Endothelial cell of umbilical vein (primary cell): ENCODE measurements around the gene AMN. TPM values are rescaled to one million over a fixed set of nuclear protein-coding genes. Genes with fewer than 3 reads are reported as not detected.

ENCODE experiments used
- BruUV-seq: library from RNA; stranded (reverse); fragments of 400-500 nt; replicated peaks from 2 replicates; lab custom pipeline; 2021; lab: Mats Ljungman, UMichigan
- CTCF ChIA-PET: fragments of 300-600, 350-600 bp; sonication (Branson Sonifier 250); formaldehyde crosslinking; loops from one replicate; lab custom pipeline; 2021; ENCODE audit warnings: antibody characterized with exemption, inconsistent platforms; lab: Charles Lee
- POLR2A ChIA-PET: fragments of 300-600, 350-600 bp; sonication (Branson Sonifier 250); formaldehyde crosslinking; loops from one replicate; lab custom pipeline; 2021; ENCODE audit warnings: antibody characterized with exemption, inconsistent platforms; lab: Charles Lee
- DNase-seq: peaks from one replicate; pipeline ENCODE4 v3.0.0-alpha.2; 2011; ENCODE audit warnings: low read depth, low spot score
- FAIRE-seq: peaks from 2 replicates; lab custom pipeline; 2011; peaks lifted over from hg19 to GRCh38; lab: Jason Lieb, UNC
- H2AFZ ChIP-seq: 2 replicates; pipeline ENCODE4 v1.6.0; 2012; ENCODE audit warnings: low read depth, low read length, control low read depth, inconsistent platforms
- H3K27ac ChIP-seq: 2 replicates; pipeline ENCODE4 v1.5.1; 2011; ENCODE audit warnings: low read depth, mild to moderate bottlenecking, control low read depth, low read length, moderate library complexity; ENCODE audit not compliant: insufficient read depth
- H3K27me3 ChIP-seq, 2 experiments: 2 replicates each; pipeline versions ENCODE4 v1.6.0 to v1.6.1; 2011; ENCODE audit warnings: low read length in 2 of 2, mixed read lengths in 1 of 2; ENCODE audit not compliant: control insufficient read depth in 2 of 2, insufficient read depth in 2 of 2
- H3K36me3 ChIP-seq, 2 experiments: 2 replicates in 1 of 2; 3 replicates in 1 of 2; pipeline ENCODE4 v1.5.1; 2011; ENCODE audit warnings: low read length in 2 of 2, mild to moderate bottlenecking in 1 of 2, moderate library complexity in 1 of 2; ENCODE audit not compliant: control insufficient read depth in 2 of 2, insufficient read depth in 2 of 2; ENCODE audit errors: extremely low read depth in 1 of 2
- H3K4me1 ChIP-seq: 3 replicates; pipeline ENCODE4 v1.5.1; 2011; ENCODE audit warnings: mild to moderate bottlenecking, low read length; ENCODE audit not compliant: control insufficient read depth, insufficient read depth; ENCODE audit errors: extremely low read depth
- H3K4me2 ChIP-seq: 2 replicates; pipeline ENCODE4 v1.6.1; 2011; ENCODE audit warnings: low read length, control low read depth, mixed read lengths; ENCODE audit not compliant: insufficient read depth
- H3K4me3 ChIP-seq, 3 experiments: fragments of 200-600 bp in 1 of 3; sonication (generic), shearing (Covaris generic) in 1 of 3; replicated peaks in 1 of 3; 2 replicates each; pipeline ENCODE4 v1.5.1; 2011 to 2016; ENCODE audit warnings: control low read depth in 3 of 3, low read length in 3 of 3, mild to moderate bottlenecking in 2 of 3, inconsistent platforms in 1 of 3, low read depth in 1 of 3, moderate library complexity in 1 of 3; ENCODE audit not compliant: insufficient read depth in 1 of 3
- H3K79me2 ChIP-seq: 2 replicates; pipeline ENCODE4 v1.6.0; 2012; ENCODE audit warnings: low read length, inconsistent platforms; ENCODE audit not compliant: control insufficient read depth, insufficient read depth
- H3K9ac ChIP-seq: replicated peaks from 2 replicates; pipeline ENCODE3; 2011; ENCODE audit warnings: low read length, control low read depth; ENCODE audit not compliant: insufficient read depth; ENCODE audit errors: extremely low read depth
- H3K9me1 ChIP-seq: replicated peaks from 3 replicates; pipeline ENCODE4 v1.6.0; 2011; ENCODE audit warnings: mild to moderate bottlenecking, low read length; ENCODE audit not compliant: control insufficient read depth, insufficient read depth; ENCODE audit errors: extremely low read depth
- H3K9me3 ChIP-seq: replicated peaks from 2 replicates; pipeline ENCODE4 v1.5.1; 2012; ENCODE audit warnings: low read length, inconsistent platforms; ENCODE audit not compliant: control insufficient read depth, insufficient read depth
- H4K20me1 ChIP-seq: replicated peaks from 2 replicates; pipeline ENCODE3; 2011; ENCODE audit warnings: mild to moderate bottlenecking, low read length; ENCODE audit not compliant: control insufficient read depth, insufficient read depth; ENCODE audit errors: extremely low read depth
- EZH2 ChIP-seq: IDR thresholded peaks from 2 replicates; pipeline ENCODE4 v1.6.1; 2012; ENCODE audit warnings: borderline replicate concordance, low read depth, mild to moderate bottlenecking, moderate library complexity, low read length, inconsistent platforms; ENCODE audit not compliant: severe bottlenecking
- FOS ChIP-seq: IDR thresholded peaks from 2 replicates; pipeline ENCODE4 v1.6.1; 2011; ENCODE audit warnings: mild to moderate bottlenecking, low read length, moderate library complexity, borderline replicate concordance; ENCODE audit not compliant: insufficient read depth
- GATA2 ChIP-seq: IDR thresholded peaks from 2 replicates; pipeline ENCODE4 v1.7.0; 2011; ENCODE audit warnings: low read depth, mild to moderate bottlenecking, moderate library complexity, mixed read lengths, low read length; ENCODE audit not compliant: insufficient read length, insufficient read depth
- JUN ChIP-seq: IDR thresholded peaks from 2 replicates; pipeline ENCODE4 v1.6.1; 2011; ENCODE audit warnings: borderline replicate concordance, low read depth; ENCODE audit not compliant: insufficient read length, insufficient read depth
- MYC ChIP-seq: IDR thresholded peaks from one replicate; pipeline ENCODE4 v1.6.1; 2011; ENCODE audit warnings: mild to moderate bottlenecking, low read depth, low read length
- POLR2A ChIP-seq: IDR thresholded peaks from 2 replicates; pipeline ENCODE4 v1.6.1; 2012; ENCODE audit warnings: low read depth, mild to moderate bottlenecking, control low read depth, low read length
- POLR2AphosphoS5 ChIP-seq: IDR thresholded peaks from 2 replicates; pipeline ENCODE4 v1.6.1; 2012; ENCODE audit warnings: low read depth, mild to moderate bottlenecking, control low read depth, low read length, moderate library complexity; ENCODE audit not compliant: insufficient read depth
- dilution Hi-C: fragments of 300-500 bp; cut with MboI; formaldehyde crosslinking; loops from one replicate; pipeline ENCODE4 v1.15.0; 2019; ENCODE audit warnings: low sequenced_read_pairs; ENCODE audit not compliant: extremely low pct_ligation_motif_present
- intact Hi-C: fragments of 100-400 bp; cut with micrococcal nuclease; formaldehyde crosslinking; loops from one replicate; pipeline ENCODE4 v1.10.0; 2022
- polyA plus RNA-seq, 4 experiments: library from polyadenylated mRNA; depleted of rRNA in 3 of 4; stranded (reverse) in 3 of 4; unstranded in 1 of 4; fragments of >200 nt; gene quantifications; 2 replicates each; pipeline versions ENCODE4 v1.2.1 to v1.2.3, GENCODE V29; 2011 to 2012; ENCODE audit warnings: missing spikeins in 1 of 4
- total RNA-seq: library from RNA; stranded (reverse); gene quantifications from 2 replicates; pipeline ENCODE4 v1.2.3, GENCODE V29; 2021
- TF ChIP-seq, protein P1 (sequence below): IDR thresholded peaks from 2 replicates; pipeline ENCODE4 v1.6.1; 2011; ENCODE audit not compliant: insufficient read depth, insufficient read length
- TF ChIP-seq, protein P2 (sequence below), 2 donors: IDR thresholded peaks; 1 replicate in 1 of 2; 2 replicates in 1 of 2; pipeline ENCODE4 v1.5.1; 2011; ENCODE audit warnings: low read length in 2 of 2, mild to moderate bottlenecking in 2 of 2, moderate library complexity in 2 of 2, control low read depth in 1 of 2, inconsistent platforms in 1 of 2, low read depth in 1 of 2; ENCODE audit not compliant: insufficient read depth in 1 of 2; ENCODE audit errors: extremely low read depth in 1 of 2

The AMN gene
- total and polyA plus RNA-seq, 2 donors (not counting 3 experiments of a cell fraction or from before 2014, with no cell fraction given) = 0.03 TPM; not detected in 1

DNA sequence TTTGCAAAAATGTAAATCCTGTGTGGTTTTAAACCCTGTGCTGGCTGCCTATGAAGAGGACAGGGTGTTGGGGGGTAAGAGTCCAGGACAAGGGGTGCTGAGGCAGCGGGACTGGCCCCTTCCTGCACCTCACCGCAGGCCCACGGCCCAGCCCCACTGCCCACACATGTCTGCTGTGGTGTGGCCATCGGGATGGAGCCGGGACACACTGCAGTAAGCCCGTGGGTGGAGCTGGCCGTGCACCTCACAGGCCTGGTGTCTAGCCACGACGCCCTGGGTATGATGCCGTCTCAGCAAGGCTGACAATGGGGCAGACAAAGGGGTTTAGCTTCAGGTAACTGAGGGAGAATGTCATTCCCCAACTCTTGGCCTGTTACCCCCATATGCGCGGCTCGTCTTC is 19.6 kb downstream of the AMN start:
- DNase-seq = no peak

DNA sequence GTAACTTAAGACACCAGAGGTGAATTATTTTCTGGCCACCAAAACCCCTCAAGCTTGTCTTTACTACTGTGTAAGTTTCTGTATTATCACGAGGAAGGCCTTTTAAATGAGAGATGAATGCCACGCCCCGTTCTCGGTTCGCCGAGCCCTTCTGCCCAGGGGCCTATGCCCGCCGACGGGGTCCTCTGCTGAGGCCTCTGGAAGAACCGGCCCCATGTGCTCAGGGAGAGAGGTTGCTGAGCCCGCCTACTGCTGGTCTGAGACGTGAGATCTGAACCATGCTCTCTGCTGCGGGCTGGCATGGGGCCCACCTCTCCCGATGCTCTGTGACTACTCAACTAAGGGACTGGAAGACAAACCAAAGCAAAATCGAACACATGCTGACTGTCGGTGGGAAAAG is 21.0 kb downstream of the AMN start:
- intact Hi-C loops = no loop called here
- no TSS peak for BruUV-seq
- no peaks in the 10 kb centered on the region for H4K20me1 ChIP-seq
- no peak overlapping the region for H3K9ac ChIP-seq
- H3K27ac ChIP-seq = no peak overlapping the region
- POLR2A ChIA-PET = no interaction called here
- H2AFZ ChIP-seq = no peak overlapping the region
- H3K79me2 ChIP-seq = no peaks in the 10 kb centered on the region
- H3K9me3 ChIP-seq = no peaks in the 10 kb centered on the region
- no peaks in the 10 kb centered on the region for H3K9me1 ChIP-seq
- no peak overlapping the region for H3K4me2 ChIP-seq
- H3K4me1 ChIP-seq = no peaks in the 10 kb centered on the region
- dilution Hi-C loops = no loop called here
- H3K36me3 ChIP-seq = peaks cover 25 to 77% of the 10 kb centered on the region in 2 experiments
- no peaks in the 10 kb centered on the region for H3K27me3 ChIP-seq
- DNase-seq (no peak), FAIRE-seq (no peak)
- CTCF ChIA-PET = no interaction called here
- H3K4me3 ChIP-seq = no peak overlapping the region
- no peak for TF ChIP-seq POLR2A
- no peak for TF ChIP-seq JUN
- TF ChIP-seq POLR2AphosphoS5 = no peak
- TF ChIP-seq, protein P1, sequence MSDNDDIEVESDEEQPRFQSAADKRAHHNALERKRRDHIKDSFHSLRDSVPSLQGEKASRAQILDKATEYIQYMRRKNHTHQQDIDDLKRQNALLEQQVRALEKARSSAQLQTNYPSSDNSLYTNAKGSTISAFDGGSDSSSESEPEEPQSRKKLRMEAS = no peak
- no peak for TF ChIP-seq FOS
- TF ChIP-seq MYC = no peak
- TF ChIP-seq GATA2 = no peak
- TF ChIP-seq, protein P2, sequence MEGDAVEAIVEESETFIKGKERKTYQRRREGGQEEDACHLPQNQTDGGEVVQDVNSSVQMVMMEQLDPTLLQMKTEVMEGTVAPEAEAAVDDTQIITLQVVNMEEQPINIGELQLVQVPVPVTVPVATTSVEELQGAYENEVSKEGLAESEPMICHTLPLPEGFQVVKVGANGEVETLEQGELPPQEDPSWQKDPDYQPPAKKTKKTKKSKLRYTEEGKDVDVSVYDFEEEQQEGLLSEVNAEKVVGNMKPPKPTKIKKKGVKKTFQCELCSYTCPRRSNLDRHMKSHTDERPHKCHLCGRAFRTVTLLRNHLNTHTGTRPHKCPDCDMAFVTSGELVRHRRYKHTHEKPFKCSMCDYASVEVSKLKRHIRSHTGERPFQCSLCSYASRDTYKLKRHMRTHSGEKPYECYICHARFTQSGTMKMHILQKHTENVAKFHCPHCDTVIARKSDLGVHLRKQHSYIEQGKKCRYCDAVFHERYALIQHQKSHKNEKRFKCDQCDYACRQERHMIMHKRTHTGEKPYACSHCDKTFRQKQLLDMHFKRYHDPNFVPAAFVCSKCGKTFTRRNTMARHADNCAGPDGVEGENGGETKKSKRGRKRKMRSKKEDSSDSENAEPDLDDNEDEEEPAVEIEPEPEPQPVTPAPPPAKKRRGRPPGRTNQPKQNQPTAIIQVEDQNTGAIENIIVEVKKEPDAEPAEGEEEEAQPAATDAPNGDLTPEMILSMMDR (IDR thresholded peaks at IDR 0.05; ENCODE audit: extremely low read depth in 1 of 2, insufficient read depth in 1 of 2, low read depth in 1 of 2, low read length in 2 of 2) = no peak
- TF ChIP-seq EZH2 = no peak

More for the DNA sequence above, 19.6 kb downstream of the AMN start:
- ChIA-PET POLR2A (no interaction called here), CTCF (interaction anchor here (1.7 kb wide), 1 partner anchor 248 kb away, joined by 4 read pairs; no protein-coding TSS in a partner anchor)
- no peaks in the 10 kb centered on the region for H3K79me2 ChIP-seq
- dilution Hi-C loops (no loop called here), intact Hi-C loops (no loop called here)
- no TSS peak for BruUV-seq
- TF ChIP-seq EZH2 = no peak
- no peak for TF ChIP-seq GATA2
- no peak for TF ChIP-seq POLR2A
- TF ChIP-seq, protein P1 = no peak
- H3K9me3 ChIP-seq = no peaks in the 10 kb centered on the region
- peaks cover 23 to 84% of the 10 kb centered on the region in 2 experiments for H3K36me3 ChIP-seq
- H4K20me1 ChIP-seq = no peaks in the 10 kb centered on the region
- H3K27me3 ChIP-seq = no peaks in the 10 kb centered on the region
- H3K27ac ChIP-seq = no peak overlapping the region
- no peak overlapping the region for H2AFZ ChIP-seq
- no peak overlapping the region for H3K4me2 ChIP-seq
- no peak overlapping the region for H3K9ac ChIP-seq
- H3K4me1 ChIP-seq = no peaks in the 10 kb centered on the region
- H3K9me1 ChIP-seq = no peaks in the 10 kb centered on the region
- FAIRE-seq = no peak
- no peak overlapping the region for H3K4me3 ChIP-seq
